DOHH2 (cell line): ENCODE data around the gene LARGE1.

Source experiments
- EZH2phosphoT487 ChIP-seq: fragments of 200-600 bp; sonication (generic); IDR thresholded peaks from 2 replicates; pipeline ENCODE4 v1.6.1; 2017; ENCODE audit warnings: borderline replicate concordance, mild to moderate bottlenecking, antibody characterized with exemption, low read length, moderate library complexity, mixed read lengths
- TF ChIP-seq, protein P1 (sequence below): fragments of 200-600 bp; sonication (generic); IDR thresholded peaks from one replicate; pipeline ENCODE4 v1.5.1; 2014; ENCODE audit warnings: antibody characterized with exemption, mild to moderate bottlenecking, low read depth, low read length; ENCODE audit not compliant: poor library complexity, severe bottlenecking

DNA sequence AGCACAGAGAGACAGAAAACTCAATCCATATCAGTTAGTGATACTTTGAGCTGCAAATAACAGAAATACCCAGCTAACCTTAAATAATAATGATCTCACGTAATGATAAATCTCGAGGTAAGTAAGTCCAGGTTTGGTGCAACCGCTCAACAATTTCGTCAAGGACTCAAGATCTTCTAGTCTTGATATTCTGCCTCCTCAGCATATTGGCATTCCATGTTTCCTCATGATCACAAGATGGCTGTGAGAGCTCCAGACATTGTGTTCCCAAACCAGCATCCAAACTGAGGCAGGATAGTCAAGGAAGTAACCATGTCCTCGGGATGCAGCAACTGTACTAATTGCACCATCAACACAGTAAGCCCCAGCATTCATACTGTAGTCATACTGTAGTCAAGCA, 7.5 kb upstream of the LARGE1 start:
- TF ChIP-seq, protein P1, sequence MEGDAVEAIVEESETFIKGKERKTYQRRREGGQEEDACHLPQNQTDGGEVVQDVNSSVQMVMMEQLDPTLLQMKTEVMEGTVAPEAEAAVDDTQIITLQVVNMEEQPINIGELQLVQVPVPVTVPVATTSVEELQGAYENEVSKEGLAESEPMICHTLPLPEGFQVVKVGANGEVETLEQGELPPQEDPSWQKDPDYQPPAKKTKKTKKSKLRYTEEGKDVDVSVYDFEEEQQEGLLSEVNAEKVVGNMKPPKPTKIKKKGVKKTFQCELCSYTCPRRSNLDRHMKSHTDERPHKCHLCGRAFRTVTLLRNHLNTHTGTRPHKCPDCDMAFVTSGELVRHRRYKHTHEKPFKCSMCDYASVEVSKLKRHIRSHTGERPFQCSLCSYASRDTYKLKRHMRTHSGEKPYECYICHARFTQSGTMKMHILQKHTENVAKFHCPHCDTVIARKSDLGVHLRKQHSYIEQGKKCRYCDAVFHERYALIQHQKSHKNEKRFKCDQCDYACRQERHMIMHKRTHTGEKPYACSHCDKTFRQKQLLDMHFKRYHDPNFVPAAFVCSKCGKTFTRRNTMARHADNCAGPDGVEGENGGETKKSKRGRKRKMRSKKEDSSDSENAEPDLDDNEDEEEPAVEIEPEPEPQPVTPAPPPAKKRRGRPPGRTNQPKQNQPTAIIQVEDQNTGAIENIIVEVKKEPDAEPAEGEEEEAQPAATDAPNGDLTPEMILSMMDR, result no peak
- no peak for TF ChIP-seq EZH2phosphoT487
